ENCODE data around the gene TPD52L1.

DNA sequence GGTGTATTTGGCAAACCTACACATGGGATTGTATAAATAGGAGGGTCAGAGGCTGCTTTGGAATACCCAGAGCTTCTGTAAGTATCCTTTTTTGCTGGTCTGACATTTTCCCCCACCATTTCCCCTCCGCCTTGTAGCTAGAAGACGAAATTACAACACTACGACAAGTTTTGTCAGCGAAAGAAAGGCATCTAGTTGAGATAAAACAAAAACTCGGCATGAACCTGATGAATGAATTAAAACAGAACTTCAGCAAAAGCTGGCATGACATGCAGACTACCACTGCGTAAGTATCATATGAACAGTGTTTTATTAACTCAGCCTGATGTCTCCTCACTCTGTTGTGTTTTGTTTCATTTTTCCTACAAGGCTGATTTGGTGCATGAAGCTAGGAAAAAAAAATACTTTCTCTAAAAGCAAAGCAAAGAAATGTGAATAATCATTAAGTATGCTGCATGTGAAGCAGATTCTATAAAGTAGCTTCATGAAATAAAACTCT lies 75.5 kb downstream of the TPD52L1 start:
- TF ChIP-seq, protein P1, sequence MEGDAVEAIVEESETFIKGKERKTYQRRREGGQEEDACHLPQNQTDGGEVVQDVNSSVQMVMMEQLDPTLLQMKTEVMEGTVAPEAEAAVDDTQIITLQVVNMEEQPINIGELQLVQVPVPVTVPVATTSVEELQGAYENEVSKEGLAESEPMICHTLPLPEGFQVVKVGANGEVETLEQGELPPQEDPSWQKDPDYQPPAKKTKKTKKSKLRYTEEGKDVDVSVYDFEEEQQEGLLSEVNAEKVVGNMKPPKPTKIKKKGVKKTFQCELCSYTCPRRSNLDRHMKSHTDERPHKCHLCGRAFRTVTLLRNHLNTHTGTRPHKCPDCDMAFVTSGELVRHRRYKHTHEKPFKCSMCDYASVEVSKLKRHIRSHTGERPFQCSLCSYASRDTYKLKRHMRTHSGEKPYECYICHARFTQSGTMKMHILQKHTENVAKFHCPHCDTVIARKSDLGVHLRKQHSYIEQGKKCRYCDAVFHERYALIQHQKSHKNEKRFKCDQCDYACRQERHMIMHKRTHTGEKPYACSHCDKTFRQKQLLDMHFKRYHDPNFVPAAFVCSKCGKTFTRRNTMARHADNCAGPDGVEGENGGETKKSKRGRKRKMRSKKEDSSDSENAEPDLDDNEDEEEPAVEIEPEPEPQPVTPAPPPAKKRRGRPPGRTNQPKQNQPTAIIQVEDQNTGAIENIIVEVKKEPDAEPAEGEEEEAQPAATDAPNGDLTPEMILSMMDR (IDR thresholded peaks at IDR 0.05), result no peak
- TF ChIP-seq ZFX (IDR thresholded peaks at IDR 0.05; ENCODE audit: borderline replicate concordance), result no peak

All from 22Rv1 (cell line).